Kidney (tissue), 14 donors: ENCODE results near the gene PYGB. TPM values are rescaled to one million over a fixed set of nuclear protein-coding genes. Genes with fewer than 3 reads are reported as not detected.

Experiments used
- DNase-seq, 5 donors: peaks; one replicate each; pipeline ENCODE4 v3.0.0-alpha.2; 2013 to 2020
- FAIRE-seq: peaks from 2 replicates; lab custom pipeline; 2012; peaks lifted over from hg19 to GRCh38; lab: Jason Lieb, UNC
- H3K27ac ChIP-seq, 2 donors: one replicate each; pipeline ENCODE4 v1.7.0; 2013; ENCODE audit warnings: low read depth in 2 of 2, low read length in 2 of 2, inconsistent platforms in 1 of 2
- H3K27me3 ChIP-seq: one replicate; pipeline ENCODE4 v1.7.1; 2013; ENCODE audit warnings: low read length, inconsistent platforms; ENCODE audit not compliant: control insufficient read depth, insufficient read depth
- H3K36me3 ChIP-seq, 3 donors: one replicate each; pipeline versions ENCODE4 v1.7.0 to v1.7.1; 2013; ENCODE audit warnings: low read length in 3 of 3, control low read depth in 1 of 3, inconsistent platforms in 1 of 3; ENCODE audit not compliant: insufficient read depth in 3 of 3, control insufficient read depth in 2 of 3
- H3K4me1 ChIP-seq, 3 donors: one replicate each; pipeline versions ENCODE4 v1.7.0 to v1.7.1; 2013; ENCODE audit warnings: low read length in 3 of 3, inconsistent platforms in 1 of 3, low read depth in 1 of 3; ENCODE audit not compliant: control insufficient read depth in 2 of 3, insufficient read depth in 2 of 3
- H3K4me3 ChIP-seq, 3 donors: one replicate each; pipeline versions ENCODE4 v1.7.0 to v1.8.1; 2013; ENCODE audit warnings: low read length in 3 of 3, control low read depth in 1 of 3, inconsistent platforms in 1 of 3
- H3K9ac ChIP-seq, 3 donors: one replicate each; pipeline versions ENCODE4 v1.7.0 to v1.7.1; 2013; ENCODE audit warnings: low read length in 3 of 3, control low read depth in 1 of 3, inconsistent platforms in 1 of 3
- H3K9me3 ChIP-seq, 3 donors: one replicate each; pipeline versions ENCODE4 v1.7.0 to v1.7.1; 2013; ENCODE audit warnings: low read length in 3 of 3, control low read depth in 1 of 3, inconsistent platforms in 1 of 3; ENCODE audit not compliant: control insufficient read depth in 2 of 3, insufficient read depth in 1 of 3
- intact Hi-C: fragments of 100-400 bp; cut with DNase I; formaldehyde crosslinking; loops from one replicate; pipeline ENCODE4 v1.11.1; 2022
- polyA plus RNA-seq: library from polyadenylated mRNA; stranded (reverse); fragments of 350-450 nt; fragmentation: Illumina TruSeq; extraction: RNeasy Lipid Tissue Mini Kit (QIAGEN cat#74804); gene quantifications from one replicate; pipeline ENCODE4 v1.2.3, GENCODE V29; 2014; ENCODE audit warnings: low read depth, low replicate concordance; ENCODE audit not compliant: insufficient read depth
- total RNA-seq: library from RNA; stranded (reverse); fragmentation: NEBNext Ultra II Directional; extraction: Animal tissue kit (Norgen Biotek cat#: 25700); gene quantifications from one replicate; pipeline ENCODE4 v1.2.1, GENCODE V29; 2021
- TF ChIP-seq, protein P1 (sequence below): IDR thresholded peaks from 3 replicates; pipeline ENCODE4 v1.5.1; 2012; ENCODE audit warnings: mild to moderate bottlenecking, moderate library complexity, borderline replicate concordance; ENCODE audit not compliant: insufficient read depth; ENCODE audit errors: extremely low read depth
- donor health status: control.
- donor health status: control.
- donor health status: control.
- donor health status: control.
- donor health status: control.
- donor health status: DM: yes; HTN: yes; CAD: no.
- donor health status: Normal renal cell carcinoma (clear cell type).

The PYGB gene
- total and polyA plus RNA-seq, 2 donors from 2014 or later = 50.9 to 176 TPM

DNA sequence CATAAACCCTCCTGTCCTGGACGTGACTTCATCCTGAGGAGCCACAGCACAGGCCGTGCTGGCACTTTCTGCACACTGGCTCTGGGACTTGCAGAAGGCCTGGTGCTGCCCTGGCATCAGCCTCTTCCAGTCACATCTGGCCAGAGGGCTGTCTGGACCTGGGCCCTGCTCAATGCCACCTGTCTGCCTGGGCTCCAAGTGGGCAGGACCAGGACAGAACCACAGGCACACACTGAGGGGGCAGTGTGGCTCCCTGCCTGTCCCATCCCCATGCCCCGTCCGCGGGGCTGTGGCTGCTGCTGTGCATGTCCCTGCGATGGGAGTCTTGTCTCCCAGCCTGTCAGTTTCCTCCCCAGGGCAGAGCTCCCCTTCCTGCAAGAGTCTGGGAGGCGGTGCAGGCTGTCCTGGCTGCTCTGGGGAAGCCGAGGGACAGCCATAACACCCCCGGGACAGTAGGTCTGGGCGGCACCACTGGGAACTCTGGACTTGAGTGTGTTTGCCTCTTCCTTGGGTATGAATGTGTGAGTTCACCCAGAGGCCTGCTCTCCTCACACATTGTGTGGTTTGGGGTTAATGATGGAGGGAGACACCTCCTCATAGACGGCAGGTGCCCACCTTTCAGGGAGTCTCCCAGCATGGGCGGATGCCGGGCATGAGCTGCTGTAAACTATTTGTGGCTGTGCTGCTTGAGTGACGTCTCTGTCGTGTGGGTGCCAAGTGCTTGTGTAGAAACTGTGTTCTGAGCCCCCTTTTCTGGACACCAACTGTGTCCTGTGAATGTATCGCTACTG, 22.0 kb upstream of the PYGB start:
- DNase-seq = peak in 1 of 5 donors; percentile 59

DNA sequence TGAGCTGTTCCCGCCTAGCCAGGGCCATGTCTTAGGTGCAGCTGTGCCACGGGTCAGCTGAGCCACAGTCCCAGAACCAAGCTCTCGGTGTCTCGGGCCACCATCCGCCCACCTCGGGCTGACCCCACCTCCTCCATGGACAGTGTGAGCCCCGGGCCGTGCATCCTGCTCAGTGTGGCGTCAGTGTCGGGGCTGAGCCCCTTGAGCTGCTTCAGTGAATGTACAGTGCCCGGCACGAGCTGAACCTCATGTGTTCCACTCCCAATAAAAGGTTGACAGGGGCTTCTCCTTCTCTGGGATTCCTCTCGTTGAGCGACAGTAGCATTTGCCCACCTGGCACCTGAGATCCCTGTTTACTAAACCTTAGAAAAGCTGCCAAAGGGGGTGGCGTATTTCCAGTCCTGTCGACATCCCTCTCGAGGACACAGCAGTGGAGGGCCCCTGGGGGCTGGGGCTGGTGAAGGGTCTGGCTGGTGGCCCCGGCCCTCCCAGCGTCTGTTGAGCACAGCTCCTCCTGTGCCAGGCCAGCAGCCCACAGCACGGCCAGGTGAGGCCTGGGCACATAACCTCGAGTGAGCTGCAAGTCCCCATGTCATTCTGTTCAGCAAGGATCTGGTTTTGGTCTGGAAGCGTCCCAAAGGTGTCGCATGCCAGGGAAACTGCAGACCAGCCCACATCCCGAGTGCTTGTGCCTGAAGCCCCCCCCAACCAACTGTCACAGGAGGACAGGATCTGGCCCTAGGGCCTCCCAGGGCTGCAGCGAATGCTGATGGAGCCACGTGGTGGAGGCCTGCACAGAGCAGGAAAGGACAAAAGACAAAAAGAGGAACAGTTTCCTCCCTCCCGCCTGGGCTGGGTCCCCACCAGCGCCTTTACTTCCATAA, 21.2 kb upstream of the PYGB start:
- Histone ChIP-seq H3K9ac (no peak overlapping the region), H3K36me3 (no peaks in the 10 kb centered on the region), H3K9me3 (no peaks in the 10 kb centered on the region), H3K4me1 (peaks cover 0 to 11% (median 0%) of the 10 kb centered on the region in 3 donors), H3K27ac (peak overlapping the region in 1 of 2 donors; percentile 13), H3K27me3 (no peaks in the 10 kb centered on the region), H3K4me3 (no peak overlapping the region)
- peak in 1 of 5 donors; percentile 79 for DNase-seq
- TF ChIP-seq, protein P1, sequence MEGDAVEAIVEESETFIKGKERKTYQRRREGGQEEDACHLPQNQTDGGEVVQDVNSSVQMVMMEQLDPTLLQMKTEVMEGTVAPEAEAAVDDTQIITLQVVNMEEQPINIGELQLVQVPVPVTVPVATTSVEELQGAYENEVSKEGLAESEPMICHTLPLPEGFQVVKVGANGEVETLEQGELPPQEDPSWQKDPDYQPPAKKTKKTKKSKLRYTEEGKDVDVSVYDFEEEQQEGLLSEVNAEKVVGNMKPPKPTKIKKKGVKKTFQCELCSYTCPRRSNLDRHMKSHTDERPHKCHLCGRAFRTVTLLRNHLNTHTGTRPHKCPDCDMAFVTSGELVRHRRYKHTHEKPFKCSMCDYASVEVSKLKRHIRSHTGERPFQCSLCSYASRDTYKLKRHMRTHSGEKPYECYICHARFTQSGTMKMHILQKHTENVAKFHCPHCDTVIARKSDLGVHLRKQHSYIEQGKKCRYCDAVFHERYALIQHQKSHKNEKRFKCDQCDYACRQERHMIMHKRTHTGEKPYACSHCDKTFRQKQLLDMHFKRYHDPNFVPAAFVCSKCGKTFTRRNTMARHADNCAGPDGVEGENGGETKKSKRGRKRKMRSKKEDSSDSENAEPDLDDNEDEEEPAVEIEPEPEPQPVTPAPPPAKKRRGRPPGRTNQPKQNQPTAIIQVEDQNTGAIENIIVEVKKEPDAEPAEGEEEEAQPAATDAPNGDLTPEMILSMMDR = no peak
- no peak for FAIRE-seq
- intact Hi-C loops = no loop called here

More for the DNA sequence above, 22.0 kb upstream of the PYGB start:
- H3K9me3 ChIP-seq = no peaks in the 10 kb centered on the region
- no peak for FAIRE-seq
- H3K4me1 ChIP-seq = peaks cover 0 to 12% (median 0%) of the 10 kb centered on the region in 3 donors
- intact Hi-C loops = no loop called here
- no peak overlapping the region for H3K4me3 ChIP-seq
- no peaks in the 10 kb centered on the region for H3K36me3 ChIP-seq
- no peak overlapping the region for H3K9ac ChIP-seq
- TF ChIP-seq, protein P1 = no peak
- H3K27me3 ChIP-seq = no peaks in the 10 kb centered on the region
- no peak overlapping the region for H3K27ac ChIP-seq

DNA sequence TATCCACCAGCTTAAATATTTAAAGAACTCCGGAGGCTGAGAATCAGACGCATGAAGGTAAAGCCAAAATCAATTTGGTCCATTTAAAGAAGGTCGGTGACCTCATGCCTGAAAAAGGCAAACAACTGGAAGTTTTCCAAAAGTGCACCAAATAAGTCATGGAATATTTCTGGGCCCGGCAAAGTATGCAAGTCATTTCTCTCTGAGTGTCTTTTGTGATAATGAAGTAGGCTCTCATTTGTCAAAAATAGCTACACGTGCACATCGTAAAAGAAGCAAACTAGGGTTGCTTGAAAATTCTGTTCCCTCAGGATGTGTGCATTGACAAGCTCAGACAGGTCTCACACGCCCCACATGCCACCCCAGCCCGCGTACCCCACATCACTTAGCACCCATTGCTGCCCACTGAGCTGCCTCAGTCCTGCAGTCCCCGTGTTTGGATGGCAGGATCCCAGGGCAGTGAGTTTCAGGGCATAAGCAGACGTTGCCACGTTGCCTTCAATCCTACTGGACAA, 20.5 kb upstream of the PYGB start:
- no peaks in the 10 kb centered on the region for H3K27me3 ChIP-seq
- H3K4me3 ChIP-seq = no peak overlapping the region
- no peak overlapping the region for H3K9ac ChIP-seq
- TF ChIP-seq, protein P1 = no peak
- peaks cover 0 to 11% (median 0%) of the 10 kb centered on the region in 3 donors for H3K4me1 ChIP-seq
- H3K9me3 ChIP-seq = no peaks in the 10 kb centered on the region
- FAIRE-seq (no peak), DNase-seq (no peak)
- no peaks in the 10 kb centered on the region for H3K36me3 ChIP-seq
- H3K27ac ChIP-seq = peak overlapping the region in 1 of 2 donors; percentile 13
- intact Hi-C loops = no loop called here
